Fibroblast of peridontal ligament (primary cell): ENCODE results near the gene ITIH5.
"Not testable (repeated sequence)": the region's sequence is repeated elsewhere in the genome, so short reads cannot be mapped to it uniquely, and the experiment has no call there.

Experiments
- DNase-seq: peaks from one replicate; pipeline ENCODE4 v3.0.0-alpha.2; 2010; ENCODE audit errors: extremely low read depth

ITIH5 gene

GRCh38 chr10:7666253-7667023, at the start of gene ITIH5:
Gene ITIH5 (minus strand): TSS chr10:7666966. CDS start chr10:7666892, 74 bp downstream.
- no peak for DNase-seq

- no peak for DNase-seq
These were observed 48.7 kb upstream of the ITIH5 start for GRCh38 chr10:7715515-7715914.

- DNase-seq, result not testable (repeated sequence)
These were observed 44.3 kb upstream of the ITIH5 start for GRCh38 chr10:7711075-7711474.

GRCh38 chr10:7710446-7710845, 43.7 kb upstream of the ITIH5 start:
- no peak for DNase-seq

GRCh38 chr10:7708832-7709231, 42.1 kb upstream of the ITIH5 start:
- DNase-seq, result no peak

- DNase-seq, result no peak
These were observed 41.3 kb upstream of the ITIH5 start for GRCh38 chr10:7707858-7708622.

GRCh38 chr10:7707102-7707501, 40.3 kb upstream of the ITIH5 start:
- no peak for DNase-seq

GRCh38 chr10:7706534-7707073, 39.8 kb upstream of the ITIH5 start:
- no peak for DNase-seq

GRCh38 chr10:7705341-7705740, 38.6 kb upstream of the ITIH5 start:
- DNase-seq, result no peak

- no peak for DNase-seq
These were observed 37.6 kb upstream of the ITIH5 start for GRCh38 chr10:7704071-7705016.

GRCh38 chr10:7703140-7703539, 36.4 kb upstream of the ITIH5 start, which contains the start of gene ITIH2:
Gene ITIH2 (plus strand): TSS chr10:7703316. CDS start chr10:7703435, 119 bp downstream.
- no peak for DNase-seq

- no peak for DNase-seq
These were observed 35.6 kb upstream of the ITIH5 start for GRCh38 chr10:7702288-7702812.

GRCh38 chr10:7701158-7701742, 34.5 kb upstream of the ITIH5 start:
- DNase-seq, result no peak

GRCh38 chr10:7700577-7701125, 33.9 kb upstream of the ITIH5 start:
- no peak for DNase-seq

GRCh38 chr10:7697426-7697825, 30.7 kb upstream of the ITIH5 start:
- DNase-seq, result no peak

- DNase-seq, result no peak
These were observed 29.8 kb upstream of the ITIH5 start for GRCh38 chr10:7696545-7696944.

- DNase-seq, result not testable (repeated sequence)
These were observed 26.4 kb upstream of the ITIH5 start for GRCh38 chr10:7693194-7693593.

- DNase-seq, result not testable (repeated sequence)
These were observed 25.6 kb upstream of the ITIH5 start for GRCh38 chr10:7692368-7692767.

- not testable (repeated sequence) for DNase-seq
These were observed 24.3 kb upstream of the ITIH5 start for GRCh38 chr10:7690885-7691597.

- DNase-seq, result no peak
These were observed 22.8 kb upstream of the ITIH5 start for GRCh38 chr10:7689591-7689990.
